Naive thymus-derived CD4-positive, alpha-beta T cell (primary cell): ENCODE data around the gene GEMIN2. TPM values are rescaled to one million over a fixed set of nuclear protein-coding genes. Genes with fewer than 3 reads are reported as not detected.
"Not testable (repeated sequence)": the region's sequence is repeated elsewhere in the genome, so short reads cannot be mapped to it uniquely, and the experiment has no call there.

Source experiments
- ATAC-seq: fragments of 150-1000 bp; cut with Tn5 transposase; 2 replicates; pipeline ENCODE4 v1.10.0; 2021; ENCODE audit warnings: mild to moderate bottlenecking, moderate library complexity
- CTCF ChIA-PET: fragments of 350-600 bp; sonication (Branson Sonifier 250); formaldehyde crosslinking; loops from one replicate; lab custom pipeline; 2021; ENCODE audit warnings: antibody characterized with exemption; lab: Charles Lee
- POLR2A ChIA-PET: fragments of 350-600 bp; sonication (Branson Sonifier 250); formaldehyde crosslinking; loops from one replicate; lab custom pipeline; 2021; ENCODE audit warnings: antibody characterized with exemption, inconsistent platforms; lab: Charles Lee
- DNase-seq, 9 donors: peaks; one replicate each; pipeline versions ENCODE4 v3.0.0 to v3.0.0-alpha.2; 2020 to 2022; ENCODE audit warnings: mixed read lengths in 1 of 9
- H3K27ac ChIP-seq: one replicate; pipeline ENCODE4 v1.7.0; 2013; ENCODE audit warnings: mild to moderate bottlenecking, low read depth, low read length, moderate library complexity
- H3K27me3 ChIP-seq, 2 donors: one replicate each; pipeline ENCODE4 v1.7.0; 2013; ENCODE audit warnings: low read length in 2 of 2, mild to moderate bottlenecking in 2 of 2, moderate library complexity in 2 of 2; ENCODE audit not compliant: control insufficient read depth in 2 of 2, insufficient read depth in 2 of 2
- H3K36me3 ChIP-seq, 3 experiments: 1 replicate in 2 of 3; 2 replicates in 1 of 3; pipeline ENCODE4 v1.7.0; 2013; ENCODE audit warnings: low read length in 3 of 3, mild to moderate bottlenecking in 3 of 3, moderate library complexity in 1 of 3; ENCODE audit not compliant: insufficient read depth in 3 of 3, control insufficient read depth in 2 of 3
- H3K4me1 ChIP-seq, 2 donors: one replicate each; pipeline ENCODE4 v1.7.0; 2013; ENCODE audit warnings: low read length in 2 of 2, mild to moderate bottlenecking in 2 of 2, moderate library complexity in 1 of 2; ENCODE audit not compliant: control insufficient read depth in 2 of 2, insufficient read depth in 2 of 2
- H3K4me3 ChIP-seq: 2 replicates; pipeline ENCODE4 v1.7.0; 2013; ENCODE audit warnings: mild to moderate bottlenecking, low read length
- H3K9me3 ChIP-seq, 3 experiments: 1 replicate in 2 of 3; 2 replicates in 1 of 3; pipeline ENCODE4 v1.7.0; 2013; ENCODE audit warnings: low read length in 3 of 3; ENCODE audit not compliant: control insufficient read depth in 2 of 3
- H3K27ac Mint-ChIP-seq, 9 donors: one replicate each; pipeline ENCODE4 v1.8.0; 2020 to 2022; ENCODE audit warnings: mixed read lengths in 9 of 9, mild to moderate bottlenecking in 8 of 9, moderate library complexity in 5 of 9, inconsistent platforms in 2 of 9
- H3K27me3 Mint-ChIP-seq, 5 donors: one replicate each; pipeline ENCODE4 v1.8.0; 2021 to 2022; ENCODE audit warnings: mixed read lengths in 5 of 5, mild to moderate bottlenecking in 1 of 5
- H3K36me3 Mint-ChIP-seq, 5 donors: one replicate each; pipeline ENCODE4 v1.8.0; 2020 to 2022; ENCODE audit warnings: mixed read lengths in 5 of 5, mild to moderate bottlenecking in 3 of 5, inconsistent platforms in 1 of 5
- H3K4me1 Mint-ChIP-seq, 7 donors: one replicate each; pipeline ENCODE4 v1.8.0; 2020 to 2022; ENCODE audit warnings: mixed read lengths in 7 of 7, mild to moderate bottlenecking in 3 of 7, inconsistent platforms in 1 of 7
- H3K4me3 Mint-ChIP-seq, 10 donors: one replicate each; pipeline ENCODE4 v1.8.0; 2020 to 2022; ENCODE audit warnings: mild to moderate bottlenecking in 10 of 10, mixed read lengths in 10 of 10, moderate library complexity in 6 of 10, inconsistent platforms in 2 of 10
- H3K9me3 Mint-ChIP-seq, 11 donors: one replicate each; pipeline ENCODE4 v1.8.0; 2020 to 2022; ENCODE audit warnings: mixed read lengths in 11 of 11, mild to moderate bottlenecking in 4 of 11, inconsistent platforms in 1 of 11, moderate library complexity in 1 of 11
- intact Hi-C, 2 donors: fragments of 100-400 bp; cut with micrococcal nuclease; formaldehyde crosslinking; loops; one replicate each; pipeline ENCODE4 v1.15.1; 2023
- polyA plus RNA-seq, 2 donors: library from polyadenylated mRNA; unstranded; fragments of 300-500 nt; fragmentation: Illumina TruSeq; gene quantifications; one replicate each; pipeline ENCODE4 v1.2.3, GENCODE V29; 2021
- total RNA-seq, 6 experiments: library from RNA in 5 of 6; stranded (reverse) in 5 of 6; gene quantifications; 1 replicate in 5 of 6; 2 replicates in 1 of 6; pipeline ENCODE4 v1.2.3 and lab custom pipeline; 2021 to 2026

The GEMIN2 gene
- total and polyA plus RNA-seq, 7 experiments from 2014 or later: 7.2 to 20.9 (median 18.4) TPM

DNA sequence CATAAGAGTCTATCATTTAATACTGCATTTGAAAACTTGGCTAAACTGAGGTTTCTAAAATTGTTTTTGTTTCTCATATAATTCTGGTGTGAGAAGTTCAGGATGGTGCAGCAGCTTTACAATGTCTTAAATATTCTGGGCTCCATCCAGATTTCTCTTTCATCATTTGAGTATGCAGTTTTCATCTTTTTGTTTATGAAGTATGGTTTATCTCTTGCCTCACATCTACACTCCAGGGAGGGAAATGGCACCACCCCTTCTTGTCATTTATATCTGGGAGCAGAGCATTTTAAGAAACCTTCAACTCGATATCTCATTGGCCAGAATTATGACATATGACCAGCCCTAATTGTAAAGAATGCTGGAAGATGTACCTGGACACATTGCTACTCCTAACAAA is 24.3 kb downstream of the GEMIN2 start:
- CTCF ChIA-PET: no interaction called here
- peak overlapping the region in 4 of 9 donors; percentile 26 to 51 (median 30) for H3K27ac Mint-ChIP-seq
- H3K4me1 Mint-ChIP-seq: peaks cover 0 to 4% (median 0%) of the 10 kb centered on the region in 7 donors

GRCh38 chr14:39140170-39140569 is 26.0 kb downstream of the GEMIN2 start:
- Histone ChIP-seq H3K36me3 (peaks cover 0 to 25% (median 6%) of the 10 kb centered on the region in 3 experiments), H3K27me3 (no peaks in the 10 kb centered on the region)
- H3K27ac Mint-ChIP-seq: peak overlapping the region in 3 of 9 donors; percentile 6 to 46 (median 41)

More for the DNA sequence above, 24.3 kb downstream of the GEMIN2 start:
- H3K27me3 ChIP-seq: no peaks in the 10 kb centered on the region
- no peaks in the 10 kb centered on the region for H3K4me1 ChIP-seq
- DNase-seq (no peak), ATAC-seq (no peak)
- Mint-ChIP-seq H3K36me3 (peaks cover 0 to 60% (median 27%) of the 10 kb centered on the region in 5 donors), H3K27me3 (no peaks in the 10 kb centered on the region), H3K9me3 (peaks cover 0 to 8% (median 5%) of the 10 kb centered on the region in 11 donors), H3K4me3 (no peak overlapping the region)
- H3K4me3 ChIP-seq: no peak overlapping the region
- intact Hi-C loops: no loop called here
- H3K9me3 ChIP-seq: peaks cover 0 to 6% (median 0%) of the 10 kb centered on the region in 3 experiments
- peaks cover 0 to 40% (median 6%) of the 10 kb centered on the region in 3 experiments for H3K36me3 ChIP-seq
- POLR2A ChIA-PET: no interaction called here
- no peak overlapping the region for H3K27ac ChIP-seq

DNA sequence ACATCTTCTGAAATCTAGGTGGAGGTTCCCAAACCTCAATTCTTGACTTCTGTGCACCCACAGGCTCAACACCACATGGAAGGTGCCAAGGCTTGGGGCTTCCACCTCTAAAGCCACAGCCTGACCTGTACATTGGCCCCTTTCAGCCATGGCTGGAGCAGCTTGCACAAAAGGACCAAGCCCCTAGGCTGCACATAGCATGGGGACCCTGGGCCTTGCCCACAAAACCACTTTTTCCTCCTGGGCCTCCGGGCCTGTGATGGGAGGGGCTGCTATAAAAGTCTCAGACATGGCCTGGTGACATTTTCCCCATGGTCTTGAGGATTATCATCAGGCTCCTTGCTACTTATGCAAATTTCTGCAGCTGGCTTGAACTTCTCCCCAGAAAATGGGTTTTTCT is 27.5 kb downstream of the GEMIN2 start:
- intact Hi-C loops, H3K27ac Mint-ChIP-seq, H3K4me1 ChIP-seq, H3K27me3 ChIP-seq, POLR2A ChIA-PET, H3K4me1 Mint-ChIP-seq, H3K27ac ChIP-seq, CTCF ChIA-PET, H3K4me3 Mint-ChIP-seq, H3K4me3 ChIP-seq, H3K9me3 ChIP-seq, H3K9me3 Mint-ChIP-seq, H3K27me3 Mint-ChIP-seq, ATAC-seq, DNase-seq: not testable (repeated sequence)
- H3K36me3 Mint-ChIP-seq: peaks cover 0 to 56% (median 31%) of the 10 kb centered on the region in 5 donors
- peaks cover 0 to 15% (median 6%) of the 10 kb centered on the region in 3 experiments for H3K36me3 ChIP-seq

More at GRCh38 chr14:39140170-39140569, 26.0 kb downstream of the GEMIN2 start:
- no peaks in the 10 kb centered on the region for H3K27me3 Mint-ChIP-seq
- DNase-seq: no peak
- ChIA-PET CTCF (no interaction called here), POLR2A (interaction anchor here (0.6 kb wide), 1 partner anchor 40 kb away, joined by 4 read pairs; no protein-coding TSS in a partner anchor)
- Histone ChIP-seq H3K9me3 (peaks cover 0 to 6% (median 0%) of the 10 kb centered on the region in 3 experiments), H3K4me3 (no peak overlapping the region), H3K4me1 (no peaks in the 10 kb centered on the region), H3K27ac (no peak overlapping the region)
- intact Hi-C loops: no loop called here
- ATAC-seq: no peak
- H3K4me3 Mint-ChIP-seq: no peak overlapping the region
- H3K36me3 Mint-ChIP-seq: peaks cover 0 to 54% (median 27%) of the 10 kb centered on the region in 5 donors
- peaks cover 0 to 8% (median 5%) of the 10 kb centered on the region in 11 donors for H3K9me3 Mint-ChIP-seq
- H3K4me1 Mint-ChIP-seq: peaks cover 0 to 4% (median 0%) of the 10 kb centered on the region in 7 donors

DNA sequence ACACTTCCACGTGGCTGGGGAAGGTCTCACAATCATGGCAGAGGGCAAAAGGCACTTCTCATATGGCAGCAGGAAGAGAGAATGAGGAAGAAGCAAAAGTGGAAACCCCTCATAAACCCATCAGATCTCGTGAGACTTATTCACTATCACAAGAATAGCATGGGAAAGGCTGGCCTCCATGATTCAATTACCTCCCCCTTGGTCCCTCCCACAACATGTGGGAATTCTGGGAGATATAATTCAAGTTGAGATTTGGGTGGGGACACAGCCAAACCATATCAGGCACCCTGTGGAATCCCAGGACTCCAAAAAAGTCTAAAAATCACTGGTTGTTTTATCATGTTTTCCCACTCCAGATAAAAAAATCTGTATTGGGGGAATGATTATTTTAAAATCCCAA is 29.1 kb downstream of the GEMIN2 start:
- H3K4me1 ChIP-seq, H3K9me3 ChIP-seq, H3K4me3 ChIP-seq, H3K27me3 ChIP-seq, H3K9me3 Mint-ChIP-seq, H3K4me3 Mint-ChIP-seq, POLR2A ChIA-PET, ATAC-seq, H3K4me1 Mint-ChIP-seq, CTCF ChIA-PET, H3K27me3 Mint-ChIP-seq, DNase-seq, intact Hi-C loops, H3K27ac ChIP-seq: not testable (repeated sequence)
- Mint-ChIP-seq H3K36me3 (peaks cover 6 to 54% (median 44%) of the 10 kb centered on the region in 5 donors), H3K27ac (peak overlapping the region in 1 of 9 donors; percentile 33)
- peaks cover 0 to 12% (median 0%) of the 10 kb centered on the region in 3 experiments for H3K36me3 ChIP-seq

- H3K27ac ChIP-seq: no peak overlapping the region
- H3K36me3 ChIP-seq: peaks cover 0 to 12% (median 10%) of the 10 kb centered on the region in 3 experiments
- H3K9me3 ChIP-seq: peaks cover 0 to 6% (median 0%) of the 10 kb centered on the region in 3 experiments
- no peak for DNase-seq
- H3K36me3 Mint-ChIP-seq: peaks cover 7 to 46% (median 44%) of the 10 kb centered on the region in 5 donors
- H3K27me3 ChIP-seq: no peaks in the 10 kb centered on the region
- H3K27me3 Mint-ChIP-seq: no peaks in the 10 kb centered on the region
- H3K4me3 ChIP-seq: no peak overlapping the region
- no peaks in the 10 kb centered on the region for H3K4me1 ChIP-seq
- no peak for ATAC-seq
- intact Hi-C loops: no loop called here
- CTCF ChIA-PET: no interaction called here
- H3K4me3 Mint-ChIP-seq: no peak overlapping the region
- H3K4me1 Mint-ChIP-seq: peaks cover 0 to 4% (median 0%) of the 10 kb centered on the region in 7 donors
- peaks cover 0 to 9% (median 5%) of the 10 kb centered on the region in 11 donors for H3K9me3 Mint-ChIP-seq
- POLR2A ChIA-PET: interaction anchor here (0.6 to 0.9 kb wide), 2 partner anchors 21 to 48 kb away, joined by 3 read pairs; no protein-coding TSS in a partner anchor
- H3K27ac Mint-ChIP-seq: peak overlapping the region in 1 of 9 donors; percentile 77
These were observed 31.3 kb downstream of the GEMIN2 start for GRCh38 chr14:39145266-39145966.

GRCh38 chr14:39154594-39155189 is 40.6 kb downstream of the GEMIN2 start:
- Mint-ChIP-seq H3K27ac (peak overlapping the region in 1 of 9 donors; percentile 70), H3K27me3 (no peaks in the 10 kb centered on the region), H3K4me1 (peaks cover 0 to 6% (median 0%) of the 10 kb centered on the region in 7 donors), H3K4me3 (no peak overlapping the region), H3K36me3 (peaks cover 0 to 15% (median 10%) of the 10 kb centered on the region in 5 donors), H3K9me3 (no peaks in the 10 kb centered on the region)
- ATAC-seq (no peak), DNase-seq (no peak)
- intact Hi-C loops: no loop called here
- H3K36me3 ChIP-seq: peaks cover 4 to 42% (median 6%) of the 10 kb centered on the region in 3 experiments
- H3K27ac ChIP-seq: no peak overlapping the region
- H3K4me3 ChIP-seq: no peak overlapping the region
- ChIA-PET POLR2A (no interaction called here), CTCF (no interaction called here)
- no peaks in the 10 kb centered on the region for H3K27me3 ChIP-seq
- no peaks in the 10 kb centered on the region for H3K4me1 ChIP-seq
- no peaks in the 10 kb centered on the region for H3K9me3 ChIP-seq
